ENCODE data around the gene PODXL2.

PODXL2 gene

GRCh38 chr3:127698691-127699415, 69.9 kb downstream of the PODXL2 start:
- no peaks in the 10 kb centered on the region for H3K9me3 ChIP-seq (ENCODE audit: insufficient read depth, low read length, severe bottlenecking)
- no peak overlapping the region for H3K4me3 ChIP-seq (ENCODE audit: low read depth in 1 of 2, low read length in 2 of 2)
- no peak overlapping the region for H3K27ac ChIP-seq (ENCODE audit: low read length)
- H2AFZ ChIP-seq (ENCODE audit: low read depth, low read length) = no peak overlapping the region
- no peaks in the 10 kb centered on the region for H3K36me3 ChIP-seq (ENCODE audit: insufficient read depth, low read length)
- no peaks in the 10 kb centered on the region for H3K27me3 ChIP-seq (ENCODE audit: insufficient read depth, low read length, poor library complexity)
- DNase-seq (no peak), ATAC-seq (ENCODE audit: insufficient read depth, low read depth) (no peak)
- H4K20me1 ChIP-seq (ENCODE audit: insufficient read depth, low read length) = no peaks in the 10 kb centered on the region
- no peak overlapping the region for H3K9ac ChIP-seq (ENCODE audit: low read depth, low read length)
- no peak for TF ChIP-seq EZH2 (IDR thresholded peaks at IDR 0.05; ENCODE audit: borderline replicate concordance, low read depth, low read length, severe bottlenecking)
- no peak for TF ChIP-seq CTCF (IDR thresholded peaks at IDR 0.05; ENCODE audit: borderline replicate concordance, extremely low read depth, low read length, poor library complexity, severe bottlenecking)
- H3K4me1 ChIP-seq (ENCODE audit: insufficient read depth, low read length) = no peaks in the 10 kb centered on the region
- no peaks in the 10 kb centered on the region for H3K79me2 ChIP-seq (ENCODE audit: insufficient read depth, low read length)
- H3K4me2 ChIP-seq (ENCODE audit: insufficient read depth, low read length) = no peak overlapping the region

- Histone ChIP-seq H2AFZ (ENCODE audit: low read depth, low read length) (no peak overlapping the region), H4K20me1 (ENCODE audit: insufficient read depth, low read length) (no peaks in the 10 kb centered on the region), H3K4me2 (ENCODE audit: insufficient read depth, low read length) (no peak overlapping the region), H3K27me3 (ENCODE audit: insufficient read depth, low read length, poor library complexity) (no peaks in the 10 kb centered on the region), H3K4me1 (ENCODE audit: insufficient read depth, low read length) (no peaks in the 10 kb centered on the region), H3K36me3 (ENCODE audit: insufficient read depth, low read length) (no peaks in the 10 kb centered on the region), H3K4me3 (ENCODE audit: low read depth in 1 of 2, low read length in 2 of 2) (no peak overlapping the region), H3K27ac (ENCODE audit: low read length) (no peak overlapping the region), H3K9ac (ENCODE audit: low read depth, low read length) (no peak overlapping the region), H3K79me2 (ENCODE audit: insufficient read depth, low read length) (no peaks in the 10 kb centered on the region), H3K9me3 (ENCODE audit: insufficient read depth, low read length, severe bottlenecking) (no peaks in the 10 kb centered on the region)
- TF ChIP-seq CTCF (IDR thresholded peaks at IDR 0.05; ENCODE audit: borderline replicate concordance, extremely low read depth, low read length, poor library complexity, severe bottlenecking) (no peak), EZH2 (IDR thresholded peaks at IDR 0.05; ENCODE audit: borderline replicate concordance, low read depth, low read length, severe bottlenecking) (no peak)
- ATAC-seq (ENCODE audit: insufficient read depth, low read depth) (no peak), DNase-seq (no peak)
Measured at GRCh38 chr3:127699416-127700300, 70.7 kb downstream of the PODXL2 start.

- no peaks in the 10 kb centered on the region for H3K79me2 ChIP-seq (ENCODE audit: insufficient read depth, low read length)
- H3K27ac ChIP-seq (ENCODE audit: low read length) = no peak overlapping the region
- DNase-seq (no peak), ATAC-seq (ENCODE audit: insufficient read depth, low read depth) (no peak)
- H3K4me2 ChIP-seq (ENCODE audit: insufficient read depth, low read length) = no peak overlapping the region
- no peak overlapping the region for H2AFZ ChIP-seq (ENCODE audit: low read depth, low read length)
- H3K9me3 ChIP-seq (ENCODE audit: insufficient read depth, low read length, severe bottlenecking) = no peaks in the 10 kb centered on the region
- H4K20me1 ChIP-seq (ENCODE audit: insufficient read depth, low read length) = no peaks in the 10 kb centered on the region
- no peaks in the 10 kb centered on the region for H3K27me3 ChIP-seq (ENCODE audit: insufficient read depth, low read length, poor library complexity)
- TF ChIP-seq CTCF (IDR thresholded peaks at IDR 0.05; ENCODE audit: borderline replicate concordance, extremely low read depth, low read length, poor library complexity, severe bottlenecking) (no peak), EZH2 (IDR thresholded peaks at IDR 0.05; ENCODE audit: borderline replicate concordance, low read depth, low read length, severe bottlenecking) (no peak)
- H3K4me3 ChIP-seq (ENCODE audit: low read depth in 1 of 2, low read length in 2 of 2) = no peak overlapping the region
- H3K9ac ChIP-seq (ENCODE audit: low read depth, low read length) = no peak overlapping the region
- no peaks in the 10 kb centered on the region for H3K4me1 ChIP-seq (ENCODE audit: insufficient read depth, low read length)
- no peaks in the 10 kb centered on the region for H3K36me3 ChIP-seq (ENCODE audit: insufficient read depth, low read length)
Measured at GRCh38 chr3:127700406-127700805, 71.4 kb downstream of the PODXL2 start.

Measured in DND-41 (cell line).